Endothelial cell of umbilical vein (primary cell): ENCODE results near the gene PGA5. TPM values are rescaled to one million over a fixed set of nuclear protein-coding genes. Genes with fewer than 3 reads are reported as not detected.
A peak's percentile ranks its signal among the peaks of the same experiment; 100 is the strongest.

Source experiments
- BruUV-seq: library from RNA; stranded (reverse); fragments of 400-500 nt; replicated peaks from 2 replicates; lab custom pipeline; 2021; lab: Mats Ljungman, UMichigan
- CTCF ChIA-PET: fragments of 300-600, 350-600 bp; sonication (Branson Sonifier 250); formaldehyde crosslinking; loops from one replicate; lab custom pipeline; 2021; ENCODE audit warnings: antibody characterized with exemption, inconsistent platforms; lab: Charles Lee
- POLR2A ChIA-PET: fragments of 300-600, 350-600 bp; sonication (Branson Sonifier 250); formaldehyde crosslinking; loops from one replicate; lab custom pipeline; 2021; ENCODE audit warnings: antibody characterized with exemption, inconsistent platforms; lab: Charles Lee
- DNase-seq: peaks from one replicate; pipeline ENCODE4 v3.0.0-alpha.2; 2011; ENCODE audit warnings: low read depth, low spot score
- FAIRE-seq: peaks from 2 replicates; lab custom pipeline; 2011; peaks lifted over from hg19 to GRCh38; lab: Jason Lieb, UNC
- H2AFZ ChIP-seq: 2 replicates; pipeline ENCODE4 v1.6.0; 2012; ENCODE audit warnings: low read depth, low read length, control low read depth, inconsistent platforms
- H3K27ac ChIP-seq: 2 replicates; pipeline ENCODE4 v1.5.1; 2011; ENCODE audit warnings: low read depth, mild to moderate bottlenecking, control low read depth, low read length, moderate library complexity; ENCODE audit not compliant: insufficient read depth
- H3K27me3 ChIP-seq, 2 experiments: 2 replicates each; pipeline versions ENCODE4 v1.6.0 to v1.6.1; 2011; ENCODE audit warnings: low read length in 2 of 2, mixed read lengths in 1 of 2; ENCODE audit not compliant: control insufficient read depth in 2 of 2, insufficient read depth in 2 of 2
- H3K36me3 ChIP-seq, 2 experiments: 2 replicates in 1 of 2; 3 replicates in 1 of 2; pipeline ENCODE4 v1.5.1; 2011; ENCODE audit warnings: low read length in 2 of 2, mild to moderate bottlenecking in 1 of 2, moderate library complexity in 1 of 2; ENCODE audit not compliant: control insufficient read depth in 2 of 2, insufficient read depth in 2 of 2; ENCODE audit errors: extremely low read depth in 1 of 2
- H3K4me1 ChIP-seq: 3 replicates; pipeline ENCODE4 v1.5.1; 2011; ENCODE audit warnings: mild to moderate bottlenecking, low read length; ENCODE audit not compliant: control insufficient read depth, insufficient read depth; ENCODE audit errors: extremely low read depth
- H3K4me2 ChIP-seq: 2 replicates; pipeline ENCODE4 v1.6.1; 2011; ENCODE audit warnings: low read length, control low read depth, mixed read lengths; ENCODE audit not compliant: insufficient read depth
- H3K4me3 ChIP-seq, 3 experiments: fragments of 200-600 bp in 1 of 3; sonication (generic), shearing (Covaris generic) in 1 of 3; replicated peaks in 1 of 3; 2 replicates each; pipeline ENCODE4 v1.5.1; 2011 to 2016; ENCODE audit warnings: control low read depth in 3 of 3, low read length in 3 of 3, mild to moderate bottlenecking in 2 of 3, inconsistent platforms in 1 of 3, low read depth in 1 of 3, moderate library complexity in 1 of 3; ENCODE audit not compliant: insufficient read depth in 1 of 3
- H3K79me2 ChIP-seq: 2 replicates; pipeline ENCODE4 v1.6.0; 2012; ENCODE audit warnings: low read length, inconsistent platforms; ENCODE audit not compliant: control insufficient read depth, insufficient read depth
- H3K9ac ChIP-seq: replicated peaks from 2 replicates; pipeline ENCODE3; 2011; ENCODE audit warnings: low read length, control low read depth; ENCODE audit not compliant: insufficient read depth; ENCODE audit errors: extremely low read depth
- H3K9me1 ChIP-seq: replicated peaks from 3 replicates; pipeline ENCODE4 v1.6.0; 2011; ENCODE audit warnings: mild to moderate bottlenecking, low read length; ENCODE audit not compliant: control insufficient read depth, insufficient read depth; ENCODE audit errors: extremely low read depth
- H3K9me3 ChIP-seq: replicated peaks from 2 replicates; pipeline ENCODE4 v1.5.1; 2012; ENCODE audit warnings: low read length, inconsistent platforms; ENCODE audit not compliant: control insufficient read depth, insufficient read depth
- H4K20me1 ChIP-seq: replicated peaks from 2 replicates; pipeline ENCODE3; 2011; ENCODE audit warnings: mild to moderate bottlenecking, low read length; ENCODE audit not compliant: control insufficient read depth, insufficient read depth; ENCODE audit errors: extremely low read depth
- CTCF ChIP-seq, 2 donors: IDR thresholded peaks; 1 replicate in 1 of 2; 2 replicates in 1 of 2; pipeline ENCODE4 v1.5.1; 2011; ENCODE audit warnings: low read length in 2 of 2, mild to moderate bottlenecking in 2 of 2, moderate library complexity in 2 of 2, control low read depth in 1 of 2, inconsistent platforms in 1 of 2, low read depth in 1 of 2; ENCODE audit not compliant: insufficient read depth in 1 of 2; ENCODE audit errors: extremely low read depth in 1 of 2
- FOS ChIP-seq: IDR thresholded peaks from 2 replicates; pipeline ENCODE4 v1.6.1; 2011; ENCODE audit warnings: mild to moderate bottlenecking, low read length, moderate library complexity, borderline replicate concordance; ENCODE audit not compliant: insufficient read depth
- MAX ChIP-seq: IDR thresholded peaks from 2 replicates; pipeline ENCODE4 v1.6.1; 2011; ENCODE audit not compliant: insufficient read depth, insufficient read length
- MYC ChIP-seq: IDR thresholded peaks from one replicate; pipeline ENCODE4 v1.6.1; 2011; ENCODE audit warnings: mild to moderate bottlenecking, low read depth, low read length
- POLR2A ChIP-seq: IDR thresholded peaks from 2 replicates; pipeline ENCODE4 v1.6.1; 2012; ENCODE audit warnings: low read depth, mild to moderate bottlenecking, control low read depth, low read length
- POLR2AphosphoS5 ChIP-seq: IDR thresholded peaks from 2 replicates; pipeline ENCODE4 v1.6.1; 2012; ENCODE audit warnings: low read depth, mild to moderate bottlenecking, control low read depth, low read length, moderate library complexity; ENCODE audit not compliant: insufficient read depth
- dilution Hi-C: fragments of 300-500 bp; cut with MboI; formaldehyde crosslinking; loops from one replicate; pipeline ENCODE4 v1.15.0; 2019; ENCODE audit warnings: low sequenced_read_pairs; ENCODE audit not compliant: extremely low pct_ligation_motif_present
- intact Hi-C: fragments of 100-400 bp; cut with micrococcal nuclease; formaldehyde crosslinking; loops from one replicate; pipeline ENCODE4 v1.10.0; 2022
- polyA plus RNA-seq, 4 experiments: library from polyadenylated mRNA; depleted of rRNA in 3 of 4; stranded (reverse) in 3 of 4; unstranded in 1 of 4; fragments of >200 nt; gene quantifications; 2 replicates each; pipeline versions ENCODE4 v1.2.1 to v1.2.3, GENCODE V29; 2011 to 2012; ENCODE audit warnings: missing spikeins in 1 of 4
- total RNA-seq: library from RNA; stranded (reverse); gene quantifications from 2 replicates; pipeline ENCODE4 v1.2.3, GENCODE V29; 2021

The PGA5 gene
- total and polyA plus RNA-seq, 2 donors (not counting 3 experiments of a cell fraction or from before 2014, with no cell fraction given), result not detected

DNA sequence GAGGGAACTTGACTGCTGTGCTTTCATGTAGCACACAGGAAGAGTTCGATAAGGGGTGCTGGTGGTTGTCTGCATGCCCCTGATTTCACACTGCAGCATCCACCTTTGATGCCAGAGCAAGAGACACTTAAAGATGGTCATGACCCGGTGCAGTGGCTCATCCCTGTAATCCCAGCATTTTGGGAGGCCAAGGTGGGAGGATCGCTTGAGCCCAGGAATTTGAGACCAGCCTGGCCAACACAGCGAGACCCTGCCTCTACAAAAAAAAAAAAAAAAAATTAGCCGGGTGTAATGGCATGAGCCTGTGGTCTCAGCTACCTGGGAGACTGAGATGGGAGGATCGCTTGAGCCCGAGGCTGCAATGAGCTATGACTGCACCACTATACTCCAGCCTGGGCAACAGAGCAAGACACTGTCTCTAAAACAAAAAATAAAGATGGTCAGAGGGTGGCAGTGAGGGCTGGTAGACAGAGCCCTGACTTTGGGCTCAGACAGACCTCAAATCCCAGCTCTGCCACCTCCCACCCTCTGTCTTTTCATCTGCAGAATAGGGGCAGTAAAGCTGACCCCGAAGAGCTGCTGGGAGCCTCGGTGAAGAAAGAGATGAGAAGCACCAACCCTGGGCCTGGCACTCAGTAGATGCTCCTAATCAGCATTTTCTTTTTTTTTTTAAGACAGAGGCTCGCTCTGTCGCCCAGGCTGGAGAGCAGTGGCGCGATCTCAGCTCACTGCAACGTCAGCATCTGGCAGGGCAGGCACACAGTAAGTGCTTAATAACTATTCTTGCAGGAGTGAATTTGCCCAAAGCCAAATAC lies 36.4 kb downstream of the PGA5 start:
- Histone ChIP-seq H3K4me3 (no peak overlapping the region), H3K9ac (no peak overlapping the region), H3K9me1 (no peaks in the 10 kb centered on the region), H3K27ac (no peak overlapping the region), H4K20me1 (no peaks in the 10 kb centered on the region), H2AFZ (no peak overlapping the region), H3K36me3 (no peaks in the 10 kb centered on the region), H3K4me2 (no peak overlapping the region), H3K4me1 (no peaks in the 10 kb centered on the region), H3K79me2 (no peaks in the 10 kb centered on the region), H3K27me3 (peaks cover 0 to 1% of the 10 kb centered on the region in 2 experiments), H3K9me3 (no peaks in the 10 kb centered on the region)
- ChIA-PET POLR2A (no interaction called here), CTCF (interaction anchor here (0.8 to 1.1 kb wide), 2 partner anchors 16 to 18 kb away, joined by 3 read pairs; no protein-coding TSS in a partner anchor)
- peak; percentile 28 for FAIRE-seq
- BruUV-seq, result no TSS peak
- no peak for TF ChIP-seq MAX
- TF ChIP-seq CTCF (IDR thresholded peaks at IDR 0.05; ENCODE audit: extremely low read depth in 1 of 2, insufficient read depth in 1 of 2, low read depth in 1 of 2, low read length in 2 of 2), result no peak
- dilution Hi-C loops, result no loop called here
- intact Hi-C loops, result no loop called here
- no peak for DNase-seq

- H3K9me1 ChIP-seq, result no peaks in the 10 kb centered on the region
- ChIA-PET CTCF (interaction anchor here (0.8 to 1.1 kb wide), 2 partner anchors 16 to 19 kb away, joined by 3 read pairs; no protein-coding TSS in a partner anchor), POLR2A (no interaction called here)
- H2AFZ ChIP-seq, result no peak overlapping the region
- intact Hi-C loops, result no loop called here
- H3K9ac ChIP-seq, result no peak overlapping the region
- H3K36me3 ChIP-seq, result no peaks in the 10 kb centered on the region
- H3K79me2 ChIP-seq, result no peaks in the 10 kb centered on the region
- DNase-seq (no peak), FAIRE-seq (no peak)
- BruUV-seq, result no TSS peak
- H3K4me2 ChIP-seq, result no peak overlapping the region
- no peak overlapping the region for H3K4me3 ChIP-seq
- no peaks in the 10 kb centered on the region for H3K4me1 ChIP-seq
- TF ChIP-seq POLR2AphosphoS5 (no peak), POLR2A (no peak), MYC (no peak), FOS (no peak)
- dilution Hi-C loops, result no loop called here
- H3K27ac ChIP-seq, result no peak overlapping the region
- no peaks in the 10 kb centered on the region for H3K9me3 ChIP-seq
- no peaks in the 10 kb centered on the region for H4K20me1 ChIP-seq
- H3K27me3 ChIP-seq, result peaks cover 0 to 3% of the 10 kb centered on the region in 2 experiments
Observed at GRCh38 chr11:61278001-61278470, 37.1 kb downstream of the PGA5 start.
